Measurements from ENCODE around the gene PJA2.

DNA sequence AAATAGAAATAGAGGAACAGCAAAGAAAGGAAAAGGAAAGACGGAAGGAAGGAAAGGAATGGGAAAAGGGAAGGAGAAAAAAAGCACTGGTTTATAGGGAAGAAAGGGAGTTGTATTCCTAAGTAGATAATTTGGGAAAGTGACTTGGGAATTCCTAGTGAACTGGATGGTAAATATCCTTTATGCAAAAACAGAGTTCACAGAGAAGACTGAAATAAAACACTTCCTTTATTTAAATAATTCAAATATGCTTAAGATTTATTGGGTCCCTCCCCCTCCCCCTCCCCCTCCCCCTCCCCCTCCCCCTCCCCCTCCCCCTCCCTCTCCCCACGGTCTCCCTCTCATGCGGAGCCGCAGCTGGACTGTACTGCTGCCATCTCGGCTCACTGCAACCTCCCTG, 69.4 kb downstream of the PJA2 start:
- no peak for TF ChIP-seq CTCF (IDR thresholded peaks at IDR 0.05)
- no peak for TF ChIP-seq POLR2A (IDR thresholded peaks at IDR 0.05)

All from tibial nerve (tissue), 3 donors.